OCI-M2 (cell line): ENCODE measurements around the gene SMIM35.

Source experiments
- DNase-seq: peaks from one replicate; lab custom pipeline; 2025; ENCODE audit not compliant: unreplicated experiment; lab: John Stamatoyannopoulos, UW

The SMIM35 gene

GRCh38 chr11:118111019-118111743 is 24.4 kb upstream of the SMIM35 start:
- DNase-seq, result no peak

- no peak for DNase-seq
Observed at GRCh38 chr11:118109231-118109630, 22.5 kb upstream of the SMIM35 start.

- no peak for DNase-seq
Observed at GRCh38 chr11:118108513-118108912, 21.8 kb upstream of the SMIM35 start.

GRCh38 chr11:118106789-118107335 is 20.1 kb upstream of the SMIM35 start:
- no peak for DNase-seq

GRCh38 chr11:118105657-118106305 is 19.0 kb upstream of the SMIM35 start:
- no peak for DNase-seq

- no peak for DNase-seq
Observed at GRCh38 chr11:118104491-118104890, 17.7 kb upstream of the SMIM35 start.

- no peak for DNase-seq
Observed at GRCh38 chr11:118102721-118103261, 16.0 kb upstream of the SMIM35 start.

GRCh38 chr11:118100691-118101232 is 14.0 kb upstream of the SMIM35 start:
- no peak for DNase-seq

GRCh38 chr11:118099838-118100556 is 13.2 kb upstream of the SMIM35 start:
- DNase-seq, result no peak

GRCh38 chr11:118098996-118099837 is 12.5 kb upstream of the SMIM35 start:
- DNase-seq, result no peak

GRCh38 chr11:118095967-118096367 is 9.2 kb upstream of the SMIM35 start:
- DNase-seq, result no peak

GRCh38 chr11:118095493-118095892 is 8.7 kb upstream of the SMIM35 start:
- DNase-seq, result no peak

GRCh38 chr11:118092907-118093571 is 6.3 kb upstream of the SMIM35 start:
- DNase-seq, result no peak

- DNase-seq, result no peak
Observed at GRCh38 chr11:118091690-118092089, 4.9 kb upstream of the SMIM35 start.

GRCh38 chr11:118090545-118091162 is 3.9 kb upstream of the SMIM35 start:
- DNase-seq, result no peak

GRCh38 chr11:118088531-118088930 is 1.8 kb upstream of the SMIM35 start:
- no peak for DNase-seq

- DNase-seq, result no peak
Observed at GRCh38 chr11:118087931-118088330, 1.2 kb upstream of the SMIM35 start.

- DNase-seq, result no peak
Observed at GRCh38 chr11:118084656-118085055, 2.1 kb downstream of the SMIM35 start.

GRCh38 chr11:118084247-118084646 is 2.5 kb downstream of the SMIM35 start:
- DNase-seq, result no peak
